ENCODE results near the gene TMEM258. TPM values are rescaled to one million over a fixed set of nuclear protein-coding genes. Genes with fewer than 3 reads are reported as not detected.

TMEM258 gene
- total and polyA plus RNA-seq, 2 of the 4 experiments (the other 2 are of a cell fraction), result 107 to 280 TPM

- H3K14ac ChIP-seq (replicated peaks; ENCODE audit: low read depth, low read length), result no peak overlapping the region
- H2BK120ac ChIP-seq (ENCODE audit: low read depth, low read length), result no peak overlapping the region
- DNase-seq (no peak), ATAC-seq (ENCODE audit: low read depth) (no peak)
- no peak overlapping the region for H2BK15ac ChIP-seq (ENCODE audit: low read depth, low read length)
- dilution Hi-C loops (cut with HindIII; ENCODE audit: low sequenced_read_pairs, unreplicated experiment) (no loop called here), intact Hi-C loops (cut with micrococcal nuclease) (loop anchor here (2.0 kb wide), 4 partner anchors 31 to 583 kb away; partner anchors contain the start of gene FADS3), in situ Hi-C loops (cut with MboI; ENCODE audit: low sequenced_read_pairs) (loop anchor here (5.0 to 10.0 kb wide), 2 partner anchors 156 to 309 kb away; partner anchors contain the start of gene BEST1)
- H4K5ac ChIP-seq (ENCODE audit: low read depth, low read length), result no peak overlapping the region
- H3K4me2 ChIP-seq (ENCODE audit: low read depth, low read length), result no peak overlapping the region
- BruUV-seq (replicated peaks), result no TSS peak
- no peak overlapping the region for H2BK5ac ChIP-seq (ENCODE audit: low read depth, low read length, poor library complexity, severe bottlenecking)
- H3K56ac ChIP-seq (ENCODE audit: extremely low read depth, insufficient read depth, low read length), result no peak overlapping the region
- no peak overlapping the region for H4K91ac ChIP-seq (ENCODE audit: insufficient read depth, low read depth, low read length)
- H2BK20ac ChIP-seq (ENCODE audit: low read depth, low read length), result no peak overlapping the region
- no peaks in the 10 kb centered on the region for H3K9me3 ChIP-seq (ENCODE audit: control insufficient read depth, insufficient read depth, low read length)
- 94% methylated on average over 13 of the region's 18 CpGs; no CpG with 5 or more reads in 1 of the 2 experiments for WGBS, 2 experiments (ENCODE audit: extremely low coverage in 2 of 2, insufficient read length in 1 of 2)
- no peak overlapping the region for H3K23ac ChIP-seq (ENCODE audit: low read depth, low read length)
- no peaks in the 10 kb centered on the region for H3K27me3 ChIP-seq (ENCODE audit: control insufficient read depth, insufficient read depth, low read length)
- POLR2A ChIA-PET (ENCODE audit: unreplicated experiment), result interaction anchor here (0.6 kb wide), 1 partner anchor 591 kb away, joined by 3 read pairs; no protein-coding TSS in a partner anchor
- no peak overlapping the region for H3K18ac ChIP-seq (ENCODE audit: low read depth, low read length)
- no peak overlapping the region for H3K9ac ChIP-seq (ENCODE audit: low read depth, low read length)
- H2AFZ ChIP-seq (replicated peaks; ENCODE audit: low read length, poor library complexity), result no peak overlapping the region
- peaks cover 7% of the 10 kb centered on the region for H3K9me1 ChIP-seq (ENCODE audit: insufficient read depth, low read length)
- H2AK5ac ChIP-seq (ENCODE audit: low read depth, low read length), result no peak overlapping the region
- peaks cover 6% of the 10 kb centered on the region for H4K20me1 ChIP-seq (ENCODE audit: insufficient read depth, low read length)
- H3K79me1 ChIP-seq (ENCODE audit: low read depth in 1 of 2, low read length in 2 of 2), result peaks cover 23 to 62% of the 10 kb centered on the region in 2 experiments
- TF ChIP-seq CTCF (conservative IDR thresholded peaks at IDR 0.05; ENCODE audit: low read depth, low read length) (no peak), CEBPB (IDR thresholded peaks at IDR 0.05; ENCODE audit: low read depth, low read length) (no peak), FOS (IDR thresholded peaks at IDR 0.05; ENCODE audit: low read depth, low read length) (no peak), MXI1 (IDR thresholded peaks at IDR 0.05; ENCODE audit: borderline replicate concordance, low read depth, low read length) (no peak), CHD1 (IDR thresholded peaks at IDR 0.05; ENCODE audit: low read depth, low read length) (no peak), BHLHE40 (IDR thresholded peaks at IDR 0.05; ENCODE audit: low read depth, low read length) (no peak), NFE2L2 (IDR thresholded peaks at IDR 0.05; ENCODE audit: low read depth, low read length) (no peak), RAD21 (IDR thresholded peaks at IDR 0.05; ENCODE audit: low read length) (no peak), ELK1 (IDR thresholded peaks at IDR 0.05; ENCODE audit: borderline replicate concordance, low read depth, low read length) (no peak), SMC3 (IDR thresholded peaks at IDR 0.05; ENCODE audit: low read depth, low read length) (no peak), POLR2A (IDR thresholded peaks at IDR 0.05; ENCODE audit: low read depth, low read length) (no peak), RCOR1 (IDR thresholded peaks at IDR 0.05; ENCODE audit: insufficient replicate concordance, low read length) (no peak), RFX5 (IDR thresholded peaks at IDR 0.05; ENCODE audit: low read depth, low read length) (no peak), MAZ (IDR thresholded peaks at IDR 0.05; ENCODE audit: borderline replicate concordance, low read depth, low read length) (no peak)
- TF ChIP-seq, protein P1, sequence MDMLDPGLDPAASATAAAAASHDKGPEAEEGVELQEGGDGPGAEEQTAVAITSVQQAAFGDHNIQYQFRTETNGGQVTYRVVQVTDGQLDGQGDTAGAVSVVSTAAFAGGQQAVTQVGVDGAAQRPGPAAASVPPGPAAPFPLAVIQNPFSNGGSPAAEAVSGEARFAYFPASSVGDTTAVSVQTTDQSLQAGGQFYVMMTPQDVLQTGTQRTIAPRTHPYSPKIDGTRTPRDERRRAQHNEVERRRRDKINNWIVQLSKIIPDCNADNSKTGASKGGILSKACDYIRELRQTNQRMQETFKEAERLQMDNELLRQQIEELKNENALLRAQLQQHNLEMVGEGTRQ (IDR thresholded peaks at IDR 0.05; ENCODE audit: low read depth, low read length), result no peak
- no peak overlapping the region for H3K4me3 ChIP-seq (ENCODE audit: insufficient read depth, low read depth, low read length)
- peaks cover 11% of the 10 kb centered on the region for H3K36me3 ChIP-seq (ENCODE audit: control insufficient read depth, insufficient read depth, low read length)
- CTCF ChIA-PET, result interaction anchor here (0.9 to 3.6 kb wide), 5 partner anchors 8 to 312 kb away, joined by 4 to 27 read pairs (median 6); partner anchors contain the start of gene FADS1
- no peak overlapping the region for H3K27ac ChIP-seq (ENCODE audit: insufficient read depth, low read length)
- H2AK9ac ChIP-seq (replicated peaks; ENCODE audit: low read depth, low read length, poor library complexity), result no peak overlapping the region
- no peak overlapping the region for H3K4ac ChIP-seq (ENCODE audit: low read depth, low read length)
- no peak overlapping the region for H4K8ac ChIP-seq (ENCODE audit: low read depth in 2 of 2, low read length in 2 of 2)
- H3K4me1 ChIP-seq (ENCODE audit: control insufficient read depth, insufficient read depth, low read length), result peaks cover 6% of the 10 kb centered on the region
These were observed 3.6 kb upstream of the TMEM258 start for GRCh38 chr11:61795876-61796526.

All from IMR-90 (cell line).